NCI-H748 (cell line): Measurements from ENCODE around the gene GRIA1.

Source experiments
- DNase-seq: peaks from one replicate; lab custom pipeline; 2025; ENCODE audit not compliant: unreplicated experiment; lab: John Stamatoyannopoulos, UW

Gene GRIA1

GRCh38 chr5:153544706-153545105 lies 54.2 kb downstream of the GRIA1 start:
- DNase-seq: no peak

DNA sequence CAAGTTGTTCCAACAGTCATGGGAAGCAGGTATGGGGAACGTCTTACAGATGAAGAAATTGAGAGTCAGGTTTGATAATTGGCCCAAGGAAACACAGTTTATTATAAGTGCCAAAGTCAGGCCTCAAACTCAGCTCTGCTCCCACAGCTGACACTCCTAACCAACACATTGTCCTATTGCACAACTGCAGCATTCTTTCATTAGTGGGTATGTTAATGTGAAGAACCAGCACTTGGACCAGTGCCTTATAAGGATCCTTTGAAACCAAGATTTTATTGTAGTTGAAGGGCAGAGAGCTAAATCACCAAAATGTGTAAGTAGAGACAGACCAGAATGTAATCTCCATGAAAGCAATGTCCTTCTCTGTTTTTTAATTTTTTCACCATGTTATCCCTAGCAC lies 56.1 kb downstream of the GRIA1 start:
- DNase-seq: no peak

- no peak for DNase-seq
Measured at GRCh38 chr5:153551537-153552079, 61.1 kb downstream of the GRIA1 start.

- DNase-seq: no peak
Measured at GRCh38 chr5:153552886-153553285, 62.4 kb downstream of the GRIA1 start.

GRCh38 chr5:153555420-153556114 lies 65.1 kb downstream of the GRIA1 start:
- DNase-seq: no peak

DNA sequence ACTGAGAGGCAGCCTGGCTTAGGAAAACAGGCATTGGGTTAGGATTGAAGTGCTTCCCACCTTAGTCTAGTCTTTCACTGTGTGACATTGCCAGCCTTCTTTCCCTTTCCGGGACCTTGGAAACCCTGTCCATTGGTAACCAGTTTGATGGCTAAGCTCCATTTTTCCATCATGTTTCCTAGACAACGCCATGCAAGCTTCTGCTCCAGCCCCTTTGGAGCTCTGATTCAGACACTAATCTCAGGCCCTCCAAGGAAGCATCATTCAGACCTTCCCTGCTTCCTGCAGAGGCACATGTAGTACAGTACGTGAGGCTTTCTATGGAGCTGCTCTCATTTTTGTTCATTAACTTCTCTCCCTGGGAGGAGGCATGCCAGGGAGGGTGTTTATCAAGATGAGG lies 68.5 kb downstream of the GRIA1 start:
- no peak for DNase-seq

- no peak for DNase-seq
Measured at GRCh38 chr5:153559926-153560325, 69.5 kb downstream of the GRIA1 start.

DNA sequence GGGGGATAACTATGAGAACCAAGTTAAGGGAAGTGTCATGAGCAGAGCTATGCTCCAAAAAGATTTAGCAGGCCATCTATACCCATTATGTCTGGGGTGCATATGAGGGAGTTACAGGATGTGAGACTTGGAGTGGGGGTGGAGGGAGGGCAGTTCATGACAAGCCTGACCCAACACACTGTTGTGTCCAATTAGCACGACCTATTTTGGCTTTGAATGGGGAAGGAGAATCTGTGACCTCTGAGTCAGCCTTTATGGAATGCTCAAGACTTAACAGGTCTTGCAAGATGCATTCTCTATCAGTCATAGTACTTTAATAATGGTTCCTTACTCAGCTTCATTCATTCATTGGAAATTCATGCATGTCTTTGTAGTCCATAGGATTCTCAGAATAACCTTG lies 71.7 kb downstream of the GRIA1 start:
- DNase-seq: no peak

DNA sequence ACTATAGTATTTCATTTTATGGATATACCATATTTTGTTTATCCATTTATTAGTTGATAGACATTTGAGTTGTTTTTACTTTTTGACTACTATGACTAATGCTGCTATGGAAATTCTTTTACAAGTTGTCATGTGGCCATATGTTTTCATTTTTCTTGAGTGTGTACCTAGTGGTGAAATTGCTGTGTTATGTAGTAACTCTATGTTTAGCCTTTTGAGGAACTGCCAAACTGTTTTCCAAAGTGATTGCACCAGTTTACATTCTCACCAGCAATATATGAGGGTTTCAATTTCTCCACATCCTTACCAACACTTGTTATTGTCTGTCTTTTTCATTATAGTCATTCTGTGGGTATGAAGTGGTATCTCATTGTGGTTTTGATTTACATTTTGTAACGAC lies 75.4 kb downstream of the GRIA1 start:
- no peak for DNase-seq

DNA sequence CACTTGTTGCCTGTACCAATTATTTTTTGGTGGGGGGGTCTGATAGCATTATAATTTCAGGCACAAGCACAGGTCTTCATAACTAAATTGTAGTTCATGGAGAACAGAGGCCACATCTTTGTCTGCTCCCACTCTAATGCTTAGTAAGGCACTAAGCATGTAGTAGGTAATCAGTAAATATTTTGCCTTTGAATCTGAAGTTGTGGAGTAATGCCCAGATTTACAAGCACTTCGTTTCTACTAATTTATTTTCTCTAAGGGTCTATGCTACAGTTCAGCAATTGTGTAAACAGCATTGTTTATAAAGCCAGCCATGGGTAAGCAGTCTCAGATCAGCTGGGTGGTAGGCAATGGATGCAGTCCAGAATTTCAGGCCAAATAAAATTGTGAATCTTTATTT lies 78.6 kb downstream of the GRIA1 start:
- DNase-seq: no peak

DNA sequence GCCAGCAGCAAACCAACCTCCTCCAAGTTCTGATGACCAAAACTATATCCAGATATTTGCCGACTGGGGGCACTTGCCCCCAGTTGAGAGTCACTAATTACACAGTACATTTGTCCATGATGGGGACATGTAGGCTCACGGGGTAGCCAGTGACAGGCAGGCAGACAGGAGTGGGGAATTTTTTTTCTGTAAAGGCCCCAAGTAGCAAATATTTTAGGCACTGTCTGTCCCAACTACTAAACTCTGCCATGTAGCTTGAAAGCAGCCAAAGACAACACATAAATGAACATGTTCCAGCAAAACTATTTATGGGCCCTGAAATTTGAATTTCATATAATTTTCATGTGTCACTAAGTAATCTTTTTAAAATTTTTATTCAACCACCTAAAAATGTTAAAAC lies 80.7 kb downstream of the GRIA1 start:
- no peak for DNase-seq

DNA sequence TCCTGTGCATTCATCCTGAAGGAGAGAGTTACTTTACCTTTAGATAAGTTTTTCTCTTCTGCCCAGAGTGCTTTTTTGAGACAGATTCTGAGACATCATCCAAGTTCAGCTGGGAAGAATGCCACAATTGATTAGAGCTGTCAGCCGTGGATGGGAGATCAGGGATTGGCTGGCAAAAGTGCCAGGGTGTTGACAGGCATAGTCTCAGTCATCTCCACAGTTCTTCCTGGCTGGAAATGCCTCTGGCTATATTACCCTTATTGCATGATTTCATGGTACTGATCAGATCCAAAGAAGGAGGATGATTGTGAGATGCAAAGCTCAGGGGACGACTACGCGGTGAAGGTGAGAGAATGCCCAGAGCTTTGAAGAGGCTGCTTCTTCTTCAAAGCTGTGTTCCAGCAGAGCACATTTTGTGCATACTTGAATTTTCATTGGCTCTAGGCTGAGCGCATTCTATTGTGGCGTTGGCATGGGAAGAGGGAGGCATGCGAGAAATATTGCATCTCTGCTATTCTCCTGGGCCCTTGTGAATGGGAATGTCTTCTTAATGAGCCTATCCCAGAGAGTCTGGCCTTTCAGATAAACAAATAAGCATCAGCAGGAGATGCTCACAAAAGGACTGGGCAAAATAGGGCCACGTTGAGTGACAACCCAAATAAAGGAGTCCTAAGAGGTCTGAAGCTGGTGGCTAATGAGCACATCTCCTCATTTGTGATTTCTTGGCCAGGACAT lies 82.1 kb downstream of the GRIA1 start:
- no peak for DNase-seq

GRCh38 chr5:153573326-153574033 lies 83.0 kb downstream of the GRIA1 start:
- DNase-seq: no peak

- no peak for DNase-seq
Measured at GRCh38 chr5:153584126-153584959, 93.9 kb downstream of the GRIA1 start.

DNA sequence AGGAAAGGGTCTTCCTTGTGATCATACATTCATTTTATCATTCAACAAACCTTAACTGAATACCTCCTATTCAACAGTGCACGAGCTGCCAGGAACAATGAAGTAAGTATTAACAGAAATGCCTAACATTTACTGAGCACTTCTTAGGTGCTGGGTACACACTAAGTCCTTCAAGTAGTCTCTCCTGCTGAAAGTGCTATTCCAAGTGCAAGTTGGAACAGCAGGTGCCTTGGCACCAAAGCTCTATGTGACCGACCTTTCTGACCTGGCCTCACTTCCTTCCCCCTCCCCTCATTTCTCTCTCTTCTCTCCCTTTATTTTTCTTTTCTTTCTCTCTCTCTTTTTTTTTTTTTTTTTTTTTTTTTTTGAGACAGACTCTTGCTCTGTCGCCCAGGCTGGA lies 94.5 kb downstream of the GRIA1 start:
- no peak for DNase-seq

GRCh38 chr5:153585622-153586277 lies 95.3 kb downstream of the GRIA1 start:
- no peak for DNase-seq

- DNase-seq: no peak
Measured at GRCh38 chr5:153592081-153592480, 101.6 kb downstream of the GRIA1 start.

DNA sequence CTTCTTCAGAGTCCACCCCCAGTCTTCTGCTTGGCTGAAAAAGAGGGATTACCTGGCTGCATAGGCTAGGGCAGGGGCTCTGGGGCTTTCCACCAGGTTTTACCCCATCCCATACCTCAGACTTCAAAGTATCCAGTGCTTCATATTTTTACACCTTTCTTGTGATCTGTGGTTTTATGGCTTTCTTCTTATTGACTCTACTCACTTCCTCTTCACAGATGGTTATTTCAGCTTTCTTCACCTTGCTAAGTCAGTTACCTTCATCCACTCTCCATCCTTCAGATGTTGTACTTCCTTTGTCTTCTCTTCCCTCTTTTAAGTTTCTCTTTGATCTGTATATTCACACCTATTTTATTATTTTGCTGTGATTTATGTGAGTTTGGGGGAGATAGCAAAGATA lies 104.3 kb downstream of the GRIA1 start:
- no peak for DNase-seq

- DNase-seq: no peak
Measured at GRCh38 chr5:153598099-153598498, 107.6 kb downstream of the GRIA1 start.

GRCh38 chr5:153601377-153601776 lies 110.9 kb downstream of the GRIA1 start:
- DNase-seq: no peak
